Hepatocyte (in vitro differentiated cells): ENCODE measurements around the gene OTOP3.

ENCODE experiments used
- EZH2 ChIP-seq: fragments of 200-600 bp; sonication (generic); IDR thresholded peaks from 2 replicates; pipeline ENCODE4 v1.6.1; 2016; ENCODE audit warnings: antibody characterized with exemption, mild to moderate bottlenecking, borderline replicate concordance
- EZH2phosphoT487 ChIP-seq: fragments of 200-600 bp; sonication (generic); IDR thresholded peaks from one replicate; pipeline ENCODE4 v1.6.1; 2018; ENCODE audit warnings: antibody characterized with exemption, mild to moderate bottlenecking, low read depth, moderate library complexity; ENCODE audit not compliant: unreplicated experiment, severe bottlenecking
- TF ChIP-seq, protein P1 (sequence below): fragments of 200-600 bp; sonication (generic); IDR thresholded peaks from 2 replicates; pipeline ENCODE4 v1.5.1; 2016; ENCODE audit warnings: antibody characterized with exemption, mild to moderate bottlenecking; ENCODE audit not compliant: poor library complexity

DNA sequence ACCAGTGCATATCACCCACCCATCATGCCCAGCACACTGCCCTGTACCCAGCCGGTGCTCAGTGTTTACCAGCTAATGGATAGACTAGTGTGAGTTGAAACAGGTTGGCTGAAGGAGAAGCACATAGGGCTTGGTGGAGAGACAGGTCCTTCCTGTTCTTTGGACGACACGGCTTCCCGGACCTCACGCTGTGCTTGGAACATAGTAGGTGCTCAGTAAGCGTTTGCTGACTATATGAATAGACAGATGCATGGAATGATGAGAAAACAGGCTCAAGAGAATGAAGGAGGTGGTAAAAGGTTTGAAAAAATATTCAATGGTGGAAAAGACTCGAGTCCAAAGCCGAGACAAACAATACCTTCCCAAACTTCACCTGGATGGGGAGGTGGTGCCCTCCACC is 35.5 kb upstream of the OTOP3 start:
- TF ChIP-seq, protein P1, sequence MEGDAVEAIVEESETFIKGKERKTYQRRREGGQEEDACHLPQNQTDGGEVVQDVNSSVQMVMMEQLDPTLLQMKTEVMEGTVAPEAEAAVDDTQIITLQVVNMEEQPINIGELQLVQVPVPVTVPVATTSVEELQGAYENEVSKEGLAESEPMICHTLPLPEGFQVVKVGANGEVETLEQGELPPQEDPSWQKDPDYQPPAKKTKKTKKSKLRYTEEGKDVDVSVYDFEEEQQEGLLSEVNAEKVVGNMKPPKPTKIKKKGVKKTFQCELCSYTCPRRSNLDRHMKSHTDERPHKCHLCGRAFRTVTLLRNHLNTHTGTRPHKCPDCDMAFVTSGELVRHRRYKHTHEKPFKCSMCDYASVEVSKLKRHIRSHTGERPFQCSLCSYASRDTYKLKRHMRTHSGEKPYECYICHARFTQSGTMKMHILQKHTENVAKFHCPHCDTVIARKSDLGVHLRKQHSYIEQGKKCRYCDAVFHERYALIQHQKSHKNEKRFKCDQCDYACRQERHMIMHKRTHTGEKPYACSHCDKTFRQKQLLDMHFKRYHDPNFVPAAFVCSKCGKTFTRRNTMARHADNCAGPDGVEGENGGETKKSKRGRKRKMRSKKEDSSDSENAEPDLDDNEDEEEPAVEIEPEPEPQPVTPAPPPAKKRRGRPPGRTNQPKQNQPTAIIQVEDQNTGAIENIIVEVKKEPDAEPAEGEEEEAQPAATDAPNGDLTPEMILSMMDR, result no peak
- TF ChIP-seq EZH2, result no peak
- no peak for TF ChIP-seq EZH2phosphoT487
